Measurements from ENCODE around the gene TLK2.

DNA sequence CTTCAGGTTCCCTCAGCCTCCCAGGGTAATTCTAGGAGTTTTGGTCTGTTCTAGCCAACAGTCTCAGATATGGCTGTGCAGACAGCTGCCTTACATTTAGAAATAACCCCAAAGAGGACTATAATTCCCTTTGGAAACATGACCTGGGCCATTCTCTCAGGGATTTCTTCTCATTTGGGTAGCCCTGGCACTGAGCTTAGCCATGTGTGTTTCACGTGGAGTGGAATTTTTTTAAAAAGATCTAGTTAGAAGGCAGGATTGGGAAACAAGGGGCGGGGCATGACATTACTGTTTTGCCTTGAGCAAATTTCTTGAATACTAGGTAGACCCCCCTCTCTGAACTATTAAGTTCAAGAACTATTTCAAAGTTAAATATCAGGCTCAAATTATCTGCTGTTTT lies 119.3 kb downstream of the TLK2 start:
- no peak for TF ChIP-seq CTCF (IDR thresholded peaks at IDR 0.05; ENCODE audit: low read depth, low read length)
- TF ChIP-seq EZH2phosphoT487 (IDR thresholded peaks at IDR 0.05; ENCODE audit: low read depth): no peak
